Germinal center (tissue), 1 donor: Measurements from ENCODE around the gene GALNTL6.

Experiments used
- DNase-seq: peaks from one replicate; pipeline ENCODE4 v3.0.0; 2012; ENCODE audit warnings: mixed read lengths, low spot score

GALNTL6 gene

DNA sequence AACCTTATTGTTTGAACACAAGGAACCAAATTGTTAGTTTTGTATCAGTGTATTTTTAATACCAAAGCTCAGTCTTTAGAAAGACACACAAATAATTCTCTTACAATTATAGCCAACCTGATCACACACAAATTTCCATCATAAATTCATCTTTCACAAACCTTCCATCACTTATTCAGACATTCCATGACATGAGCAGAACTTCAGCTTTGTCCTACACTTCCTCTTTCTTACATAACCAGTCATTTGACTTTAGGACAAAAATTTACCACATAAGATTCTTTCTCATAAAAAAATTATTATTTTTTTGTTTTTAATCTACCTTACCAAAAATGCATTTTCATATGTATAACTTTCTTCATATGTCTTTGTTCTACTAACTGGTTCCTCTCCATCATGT, 312.2 kb downstream of the GALNTL6 start:
- no peak for DNase-seq

DNA sequence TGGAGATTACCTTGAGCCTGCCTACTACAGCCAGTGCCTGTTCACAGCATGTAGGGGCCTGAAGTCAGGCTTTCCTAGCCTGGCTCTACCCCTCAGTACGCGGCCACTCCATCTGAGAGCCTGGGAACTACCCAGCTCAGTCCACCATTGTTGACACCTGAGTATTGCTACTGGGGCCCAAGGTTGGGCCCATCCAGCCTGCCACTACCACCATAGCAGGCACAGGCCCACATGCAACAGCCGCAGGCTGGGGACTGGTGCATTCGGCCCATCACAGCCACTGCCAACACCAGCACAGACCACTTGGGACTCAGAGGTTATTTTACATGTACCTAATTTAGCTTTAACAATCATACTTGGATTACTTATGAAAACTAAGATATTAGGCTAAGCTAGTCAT, 314.0 kb downstream of the GALNTL6 start:
- DNase-seq, result no peak

DNA sequence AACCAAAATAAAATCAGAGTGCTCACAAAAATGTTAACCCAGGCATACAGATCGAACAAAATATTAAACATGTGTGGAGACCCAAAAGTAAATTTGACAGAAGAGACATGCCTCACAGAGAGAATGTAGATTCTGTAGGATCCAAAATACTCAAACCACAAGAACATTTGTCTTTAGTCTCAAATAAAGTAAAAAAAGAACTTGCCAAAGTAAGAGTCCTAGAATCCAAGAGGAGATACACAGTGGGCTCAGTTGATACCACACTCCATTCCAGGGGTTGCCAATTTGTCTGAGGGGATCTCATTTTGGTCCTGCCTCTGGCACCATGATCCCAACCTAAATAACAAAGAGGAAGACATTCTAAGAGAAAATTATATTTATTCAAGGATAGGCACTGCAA, 316.4 kb downstream of the GALNTL6 start:
- no peak for DNase-seq

DNA sequence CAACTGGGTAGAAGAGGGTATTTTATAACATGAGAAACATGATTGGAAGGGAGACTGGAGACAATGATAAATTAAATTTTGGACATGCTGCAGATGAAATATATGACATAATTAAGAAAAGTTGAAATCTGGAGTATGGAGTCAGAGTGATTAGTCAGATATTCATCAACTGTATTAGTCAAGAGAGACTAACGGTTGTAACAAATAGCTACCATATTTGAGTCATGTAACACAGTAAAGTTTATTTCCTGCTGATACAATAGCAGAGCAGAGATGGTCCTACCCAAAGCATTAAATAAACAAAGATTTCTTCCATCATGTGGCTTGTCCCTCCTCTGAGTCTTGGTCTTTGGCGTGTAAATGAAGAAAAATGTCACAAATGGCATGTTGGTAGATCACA, 321.3 kb downstream of the GALNTL6 start:
- no peak for DNase-seq

DNA sequence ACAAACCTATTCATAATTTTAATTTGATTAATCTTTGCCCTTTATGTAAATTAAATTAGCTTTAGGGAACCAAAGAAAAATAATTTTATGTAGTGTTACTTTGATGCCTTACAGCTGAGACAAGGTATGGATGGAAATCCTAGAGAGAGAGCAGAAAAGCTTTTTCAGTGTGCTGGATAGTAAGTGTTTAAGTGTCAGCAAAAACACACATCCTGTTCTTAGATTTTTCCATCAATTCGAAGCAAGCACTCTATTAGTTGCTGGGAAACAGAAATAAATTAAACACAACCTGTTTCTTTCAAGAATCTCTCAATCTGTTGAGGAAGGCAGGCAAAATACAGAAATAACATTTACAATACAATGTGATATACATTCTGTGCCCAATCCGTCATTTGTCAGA, 327.8 kb downstream of the GALNTL6 start:
- DNase-seq, result no peak

DNA sequence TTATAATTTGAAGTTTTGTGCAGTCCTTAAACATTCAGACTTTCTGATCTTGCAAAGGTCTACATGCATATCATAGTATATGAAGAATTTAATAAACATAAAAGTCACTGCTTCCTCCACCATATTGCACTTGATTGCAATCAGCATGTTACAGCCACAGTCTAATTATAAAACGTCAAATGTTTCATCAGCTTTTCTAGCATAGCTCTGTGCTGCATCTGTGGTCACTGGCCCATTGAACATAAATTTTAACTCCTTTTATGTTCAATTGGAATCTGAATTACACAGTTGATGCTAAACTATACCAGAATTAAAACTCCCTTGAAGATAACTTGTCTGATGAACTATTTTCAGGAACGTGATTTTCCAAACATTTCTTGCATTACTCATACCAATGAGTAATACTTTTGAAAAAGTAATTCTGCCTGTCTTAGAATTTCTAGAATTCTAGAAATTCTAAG, 329.1 kb downstream of the GALNTL6 start:
- DNase-seq, result no peak

DNA sequence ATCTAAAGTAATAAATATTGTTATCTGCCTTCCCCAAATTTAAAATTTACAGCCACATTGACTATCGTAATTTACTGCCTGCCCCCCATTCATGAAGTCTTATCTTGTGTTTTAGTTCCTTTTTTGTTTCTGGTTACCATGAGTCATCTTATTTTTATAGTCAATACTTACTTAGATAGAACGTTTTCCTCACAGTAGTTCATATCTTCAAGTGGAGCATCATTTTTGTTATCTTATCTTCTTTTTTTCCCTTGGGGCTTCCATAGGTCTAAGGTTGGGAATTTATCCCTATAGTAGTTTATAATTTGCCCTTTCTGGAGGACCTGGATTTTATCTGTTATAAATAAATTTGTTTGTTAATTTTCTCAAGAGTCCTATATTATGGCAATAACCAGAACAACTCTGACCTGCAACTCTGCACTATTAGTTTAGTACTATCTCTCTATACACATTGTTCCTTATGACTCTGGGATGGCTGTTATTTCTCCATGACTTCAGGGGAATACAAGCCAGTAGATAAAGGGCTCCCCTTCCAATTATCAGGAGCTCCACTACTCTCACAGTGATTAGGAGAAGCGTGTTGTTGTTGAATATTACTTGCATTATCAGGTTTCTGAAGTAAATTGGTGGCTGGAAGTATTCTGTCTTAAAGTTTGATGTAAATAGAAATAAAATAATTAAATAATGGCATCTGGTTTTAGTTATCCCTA, 330.6 kb downstream of the GALNTL6 start:
- no peak for DNase-seq

DNA sequence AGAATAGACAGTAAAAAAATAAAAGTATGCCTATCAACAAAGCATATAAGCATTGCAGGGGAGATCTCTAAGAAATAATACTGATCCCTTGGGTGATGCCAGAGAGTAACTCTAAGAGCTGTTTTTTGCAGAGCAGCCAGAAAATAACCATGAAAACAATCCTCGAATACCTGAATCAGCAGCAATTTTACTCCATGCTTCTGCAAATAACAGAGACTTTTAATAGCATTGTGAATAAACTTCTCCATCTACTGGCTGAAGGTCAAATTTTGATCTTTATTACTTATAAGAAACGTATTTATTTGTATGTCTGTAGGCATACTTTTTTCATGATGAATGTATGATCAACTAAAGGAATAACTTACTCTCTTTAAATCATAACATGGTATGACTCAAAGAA, 334.5 kb downstream of the GALNTL6 start:
- DNase-seq, result no peak

DNA sequence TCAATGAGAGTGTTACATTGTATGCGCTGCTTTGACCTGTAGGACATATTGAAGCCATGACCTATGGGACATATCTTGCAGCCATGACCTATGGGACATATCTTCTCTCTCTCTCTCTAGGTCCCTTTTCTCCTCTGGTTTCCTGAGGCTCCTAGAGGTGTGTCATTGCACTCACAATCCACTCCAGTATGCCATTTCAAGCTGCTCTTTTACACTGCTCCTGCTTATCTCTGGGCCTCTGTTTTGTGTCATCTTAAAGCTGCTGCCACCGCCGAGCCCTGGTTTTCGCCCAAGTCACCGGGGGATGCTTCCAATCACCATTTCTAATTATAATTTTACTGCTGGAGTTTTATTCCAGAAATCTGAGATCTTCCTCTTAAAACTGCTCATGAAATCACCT, 336.1 kb downstream of the GALNTL6 start:
- DNase-seq, result no peak

DNA sequence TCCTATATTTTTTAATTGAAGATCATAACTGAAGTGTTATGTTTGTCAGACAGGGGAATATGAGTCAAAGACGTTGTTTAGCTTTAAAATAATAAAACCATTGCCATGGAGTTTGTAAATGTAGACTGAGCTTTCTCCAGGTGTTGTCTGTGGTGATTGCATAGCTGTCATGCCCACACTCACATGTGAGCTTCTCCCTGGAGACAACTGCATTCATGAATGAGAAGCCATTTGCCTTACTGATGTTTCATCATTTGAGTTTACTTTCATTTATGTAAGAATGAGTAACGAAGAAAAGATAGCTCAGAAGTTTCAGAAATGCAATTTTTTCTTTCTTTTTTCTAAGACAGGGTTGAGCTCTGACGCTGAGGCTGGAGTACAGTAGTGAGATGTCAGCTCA, 339.1 kb downstream of the GALNTL6 start:
- DNase-seq, result no peak

DNA sequence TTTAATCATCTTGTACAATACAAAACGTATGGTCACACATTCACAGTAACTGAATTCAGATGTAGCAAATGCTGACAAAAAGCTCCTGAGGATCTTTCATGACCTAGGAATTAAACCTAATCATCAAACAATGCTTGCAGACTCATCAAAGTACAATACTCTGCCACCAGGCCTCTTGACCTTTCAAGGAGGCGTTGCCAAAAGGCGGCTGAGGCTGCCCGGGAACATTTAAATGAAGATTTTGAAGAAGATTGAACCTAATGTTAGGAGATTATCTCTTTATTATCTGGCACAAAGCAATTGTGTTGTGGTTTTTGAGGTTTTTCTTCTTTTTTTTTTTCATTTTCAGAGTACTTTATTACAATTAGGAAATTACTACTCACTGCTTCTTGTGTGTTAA, 340.5 kb downstream of the GALNTL6 start:
- DNase-seq, result no peak

DNA sequence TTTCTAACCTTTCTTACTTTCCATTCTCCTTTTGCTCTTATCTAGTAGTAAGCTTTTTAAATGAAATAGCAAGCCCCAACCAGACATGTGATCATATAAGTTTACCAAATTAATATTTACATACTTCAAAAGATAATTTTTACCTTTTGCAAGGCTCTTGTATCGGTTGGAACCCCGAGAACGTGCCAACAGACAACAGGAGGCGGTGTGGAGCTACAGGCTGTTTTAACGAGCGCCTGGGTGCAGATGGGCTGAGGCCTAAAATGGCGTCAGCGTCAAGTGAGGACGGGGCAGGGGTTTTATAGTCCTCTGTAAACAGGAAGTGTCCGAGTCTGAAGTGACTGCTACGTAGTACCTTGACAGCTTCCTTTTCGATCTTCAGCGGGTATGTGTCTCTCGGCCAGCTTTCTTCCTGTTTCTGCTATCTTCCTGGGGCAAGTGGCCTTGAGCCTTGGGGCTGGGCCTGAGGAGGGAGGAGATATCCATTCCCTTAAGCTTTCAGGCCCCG, 342.7 kb downstream of the GALNTL6 start:
- DNase-seq, result no peak

DNA sequence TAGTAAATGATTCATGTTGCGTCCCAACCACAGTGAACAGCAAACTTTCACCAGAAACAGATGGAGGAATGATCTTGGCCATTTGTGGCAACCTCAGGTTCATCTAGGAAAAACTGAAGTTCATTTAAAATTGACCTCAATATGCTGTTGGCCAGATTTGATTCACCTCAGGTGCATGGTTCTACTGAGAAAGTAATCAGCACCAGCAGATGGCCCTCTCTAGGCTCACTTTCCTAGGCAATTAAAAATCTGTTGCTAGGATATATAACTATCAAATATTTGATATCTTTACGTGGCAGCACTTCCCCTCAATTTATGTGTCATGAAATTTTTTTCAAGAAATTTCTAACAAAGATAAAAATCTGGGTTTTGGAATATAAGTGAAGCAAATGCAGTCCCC, 344.7 kb downstream of the GALNTL6 start:
- DNase-seq, result no peak

DNA sequence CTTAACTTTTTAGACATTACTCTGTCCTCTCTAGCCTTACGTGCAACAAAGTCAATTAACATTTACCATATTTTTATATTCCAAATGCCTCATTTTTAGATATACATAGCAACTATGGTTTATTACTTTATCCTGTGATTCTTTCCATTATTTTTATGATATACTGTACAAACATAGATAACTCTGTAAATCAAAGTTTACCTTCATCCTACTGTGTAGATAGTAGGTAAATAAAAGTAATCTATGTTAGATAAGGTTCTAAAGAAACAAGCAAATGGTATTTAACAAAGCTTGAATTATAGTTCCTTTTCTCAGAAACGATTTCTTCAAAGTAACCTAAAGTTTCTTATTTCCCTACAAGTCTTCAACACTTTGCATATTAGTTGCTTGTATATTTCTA, 350.0 kb downstream of the GALNTL6 start:
- DNase-seq, result no peak

DNA sequence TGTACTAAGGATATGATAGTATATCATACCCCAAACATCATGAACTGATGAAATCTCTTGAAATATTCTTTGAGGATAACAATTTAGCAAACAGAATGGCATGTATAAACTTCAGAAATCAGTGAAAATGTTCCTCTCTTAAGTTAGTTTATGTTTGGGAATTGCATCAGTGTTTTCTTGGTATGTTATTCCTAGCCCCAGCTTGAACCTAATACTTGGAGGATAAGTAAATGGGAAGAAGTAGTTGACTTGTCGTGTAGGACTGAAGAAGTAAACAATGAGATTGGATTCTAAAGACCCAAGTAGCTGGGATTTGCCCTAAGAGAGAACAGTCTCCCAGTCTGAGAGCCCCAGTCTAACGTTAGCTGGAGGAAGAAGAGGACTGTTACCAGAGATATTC, 355.7 kb downstream of the GALNTL6 start:
- no peak for DNase-seq

DNA sequence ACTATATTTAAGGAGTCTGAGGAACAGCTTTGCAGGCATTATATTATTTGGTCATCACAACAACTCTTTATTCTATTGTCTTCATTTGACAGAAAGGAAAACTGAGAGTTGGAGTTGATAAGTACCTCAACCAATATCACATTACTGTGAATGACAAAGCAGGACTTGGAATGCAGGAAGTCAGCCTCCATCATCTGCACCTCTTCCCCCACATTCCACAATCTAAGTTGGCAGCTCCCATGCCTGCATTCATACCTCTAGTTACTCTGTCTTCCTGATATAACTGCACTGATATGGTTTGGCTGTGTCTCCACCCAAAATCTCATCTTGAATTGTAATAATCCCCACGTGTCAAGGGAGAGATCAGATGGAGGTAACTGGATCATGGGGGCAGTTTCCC, 356.7 kb downstream of the GALNTL6 start:
- DNase-seq, result no peak

DNA sequence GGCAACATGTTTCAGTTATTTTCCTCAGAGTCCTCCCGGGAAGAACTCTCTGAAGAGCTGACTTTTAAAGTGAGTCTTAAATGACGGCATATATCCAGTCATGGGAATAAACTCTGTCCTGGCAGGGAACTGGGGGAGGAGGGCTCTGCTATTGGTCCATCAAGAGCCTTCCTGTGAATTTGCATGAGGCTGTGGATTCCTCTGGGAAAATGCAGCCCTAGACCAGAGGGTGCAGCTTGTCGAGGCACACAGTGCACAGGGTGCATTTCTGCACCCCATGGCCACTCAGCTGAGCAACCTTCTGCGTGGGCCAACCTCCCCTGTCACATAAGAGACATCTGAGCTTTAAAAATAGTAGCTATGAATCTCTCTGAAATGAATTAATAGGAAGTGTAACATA, 360.0 kb downstream of the GALNTL6 start:
- DNase-seq, result no peak

DNA sequence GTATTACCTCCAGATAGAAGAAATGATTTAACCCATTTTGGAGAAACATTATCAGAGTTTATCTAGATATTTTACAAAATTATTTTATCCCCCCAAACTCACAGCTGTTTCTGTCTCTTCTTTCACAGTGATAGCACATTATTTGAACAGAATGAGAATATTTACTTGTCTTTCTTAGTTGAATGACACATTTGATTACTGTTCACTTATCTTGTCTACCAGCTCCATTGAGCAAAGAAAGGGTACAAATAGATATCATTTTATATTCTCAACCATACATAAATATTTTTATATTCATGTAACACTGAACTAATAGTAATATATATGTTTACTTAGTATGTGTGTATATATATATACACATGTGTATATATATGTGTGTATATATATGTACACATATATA, 364.2 kb downstream of the GALNTL6 start:
- DNase-seq, result no peak

DNA sequence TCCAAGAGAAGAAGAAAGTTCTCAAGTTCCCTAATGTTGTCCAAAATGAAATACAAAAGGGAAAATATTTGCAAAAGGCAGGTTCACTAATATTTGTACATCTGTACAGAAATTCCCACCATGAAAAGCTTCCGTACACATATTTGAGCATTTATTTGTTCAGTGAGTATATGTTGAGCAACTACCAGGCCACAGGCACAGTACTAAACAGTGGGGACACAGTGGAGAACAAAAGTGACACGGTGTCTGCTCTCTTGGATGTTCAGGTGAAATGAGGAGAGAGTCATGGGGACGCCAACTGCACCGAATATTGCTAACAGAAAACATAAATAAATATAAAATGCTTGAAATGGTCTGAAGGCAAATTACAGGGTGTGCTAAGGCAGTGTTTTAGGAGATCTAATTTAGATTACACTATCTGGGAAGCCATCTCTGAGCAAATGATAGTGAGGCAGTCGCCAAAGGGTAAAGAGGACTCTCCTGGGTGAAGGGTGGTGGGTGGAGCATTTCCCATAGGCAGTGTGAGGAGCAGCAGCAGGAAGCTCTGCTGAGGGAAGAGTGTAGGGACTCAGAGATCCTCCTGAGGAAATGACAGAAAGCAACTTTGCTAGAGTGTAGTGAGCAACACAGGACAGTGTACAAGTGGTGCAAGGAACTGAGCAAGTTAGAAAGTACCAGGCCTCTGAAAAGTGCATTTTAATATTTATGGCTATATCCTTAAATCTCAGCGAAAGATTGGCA, 375.2 kb downstream of the GALNTL6 start:
- no peak for DNase-seq

DNA sequence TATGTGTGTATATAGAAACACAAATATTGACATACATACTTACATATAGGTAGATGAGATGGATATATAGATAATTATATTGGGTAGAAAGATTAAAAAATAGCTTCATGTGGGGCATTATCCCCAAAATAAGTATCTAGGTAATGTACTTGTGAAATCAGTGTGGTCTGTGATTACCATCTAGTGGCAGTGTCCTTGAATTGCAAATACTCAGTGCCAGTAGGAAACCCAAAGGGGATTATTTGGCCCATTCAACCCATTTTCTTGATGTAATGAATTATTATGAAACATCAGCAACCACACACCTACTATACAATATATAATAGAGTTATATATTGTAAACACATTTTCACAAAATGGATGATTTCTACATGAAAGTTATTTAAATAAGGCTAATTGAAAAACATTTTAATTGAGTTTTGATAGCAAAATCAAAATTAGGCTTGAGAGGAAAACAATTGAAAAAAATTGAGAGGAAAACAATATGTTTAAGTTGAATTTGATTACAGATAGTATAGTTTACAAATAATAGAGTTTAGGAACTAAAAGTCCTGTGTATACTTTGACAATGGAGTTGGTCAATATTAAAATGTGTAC, 389.4 kb downstream of the GALNTL6 start:
- DNase-seq, result peak; percentile 14

DNA sequence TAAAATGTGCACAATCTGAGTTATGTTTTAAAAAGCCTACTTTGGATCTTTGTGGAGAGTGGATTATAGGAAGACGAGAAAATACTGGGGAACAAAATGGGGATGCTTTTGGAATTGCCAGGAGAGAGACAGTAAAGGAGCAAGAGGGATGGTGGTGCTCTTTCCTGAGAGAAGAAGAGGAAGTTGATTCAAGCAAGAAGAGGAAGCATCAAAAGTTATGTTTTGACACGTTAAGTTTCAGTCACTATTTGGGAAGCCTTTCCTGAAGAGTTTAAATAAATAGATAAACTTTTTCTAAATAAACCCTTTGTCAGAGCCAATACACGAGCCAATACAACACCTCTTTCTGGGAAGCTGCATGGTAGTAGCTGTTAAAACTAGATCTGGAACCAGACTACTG, 394.1 kb downstream of the GALNTL6 start:
- DNase-seq, result no peak

DNA sequence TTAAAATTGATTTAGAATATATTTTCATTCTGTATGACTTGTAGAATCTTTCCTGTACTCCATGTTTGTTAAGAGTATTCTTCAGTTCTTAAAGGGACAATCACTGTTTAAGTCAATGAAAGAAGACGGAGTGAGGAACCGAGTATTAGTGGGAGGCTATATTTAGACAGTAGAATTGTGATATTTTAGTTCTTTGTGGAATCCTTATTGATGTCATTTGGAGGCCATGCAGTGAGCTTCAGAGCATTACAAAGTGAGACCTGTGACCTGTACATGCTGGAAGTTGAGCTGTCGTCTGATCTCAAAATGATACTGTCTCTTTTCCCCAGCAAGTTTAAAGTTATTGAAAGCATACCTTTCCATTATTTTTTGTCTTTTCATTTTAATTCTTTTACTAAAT, 394.7 kb downstream of the GALNTL6 start:
- DNase-seq, result no peak

DNA sequence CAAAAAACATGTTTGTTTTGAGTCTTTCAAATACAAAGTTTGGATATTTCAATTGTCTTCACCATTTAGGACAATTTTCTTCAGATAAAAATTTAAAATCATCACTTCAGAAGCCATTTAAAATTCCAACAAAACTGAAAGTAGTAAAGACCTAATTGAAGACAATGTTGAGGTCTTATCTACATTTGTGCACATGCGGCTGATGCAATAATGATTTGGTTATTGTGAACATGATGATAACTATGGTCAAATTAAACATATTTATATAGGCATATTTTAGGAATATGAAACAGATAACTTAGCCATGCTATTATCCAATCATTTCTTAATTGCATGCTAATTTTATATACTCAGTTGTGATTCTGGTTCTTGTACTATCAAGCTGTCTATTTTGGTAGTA, 407.5 kb downstream of the GALNTL6 start:
- no peak for DNase-seq
